ENCODE results near the gene BIRC2.
A peak's percentile ranks its signal among the peaks of the same experiment; 100 is the strongest.
"Not testable (repeated sequence)": the region's sequence is repeated elsewhere in the genome, so short reads cannot be mapped to it uniquely, and the experiment has no call there.

Gene BIRC2

DNA sequence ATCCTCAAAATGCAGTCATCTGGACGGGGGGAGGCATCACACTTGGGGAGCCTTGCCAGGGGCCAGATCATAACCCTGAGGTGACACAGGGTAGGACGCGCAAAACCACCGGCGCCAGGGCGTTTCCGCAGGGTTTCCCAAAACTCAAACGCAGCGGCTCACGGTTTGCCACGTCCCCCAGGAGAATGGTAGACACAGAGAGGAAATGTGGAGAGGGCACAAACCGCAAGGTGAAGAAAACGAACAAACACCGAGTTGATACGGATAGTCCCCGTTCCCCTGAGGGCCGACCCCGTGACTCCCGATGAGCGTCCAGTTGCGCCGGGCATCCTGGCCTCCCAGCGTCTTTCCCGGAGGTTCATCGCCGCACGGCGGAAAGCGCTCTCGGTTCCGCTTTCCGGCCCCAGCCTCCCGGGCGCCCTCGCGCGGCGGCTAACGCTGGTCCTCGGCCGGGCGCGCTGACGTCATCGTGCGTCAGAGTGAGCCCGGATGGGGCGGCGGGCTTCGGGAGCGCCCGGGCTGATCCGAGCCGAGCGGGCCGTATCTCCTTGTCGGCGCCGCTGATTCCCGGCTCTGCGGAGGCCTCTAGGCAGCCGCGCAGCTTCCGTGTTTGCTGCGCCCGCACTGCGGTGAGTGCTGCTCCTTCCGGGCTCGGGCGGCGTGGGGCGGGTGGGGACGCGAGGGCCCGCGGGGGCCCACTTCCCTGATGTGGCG lies at the start of gene BIRC2:
Gene BIRC2 (plus strand): TSS at position 467 of the 714 bp plus-strand sequence. CDS start 2,641 bp downstream, outside the sequence.
- DNase-seq (ENCODE audit: low spot score): peak; percentile 55

DNA sequence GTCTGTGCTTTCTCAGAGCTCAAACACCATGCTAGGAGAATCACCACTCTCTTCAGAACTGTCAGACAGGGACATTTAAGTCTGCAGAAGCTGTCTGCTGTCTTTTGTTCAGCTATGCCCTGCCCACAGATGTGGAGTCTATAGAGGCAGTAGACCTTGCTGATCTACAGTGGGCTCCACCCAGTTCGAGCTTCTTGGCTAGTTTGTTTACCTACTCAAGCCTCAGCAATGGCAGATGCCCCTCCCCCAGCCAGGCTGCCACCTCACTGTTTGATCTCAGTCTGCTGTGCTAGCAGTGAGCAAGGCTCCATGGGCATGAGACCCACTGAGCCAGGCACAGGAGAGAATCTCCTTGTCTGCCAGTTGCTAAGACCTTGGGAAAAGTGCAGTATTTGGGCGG lies 46.2 kb upstream of the BIRC2 start:
- DNase-seq (ENCODE audit: low spot score): not testable (repeated sequence)

- no peak for DNase-seq (ENCODE audit: low spot score)
Observed at GRCh38 chr11:102302241-102302640, 44.8 kb upstream of the BIRC2 start.

DNA sequence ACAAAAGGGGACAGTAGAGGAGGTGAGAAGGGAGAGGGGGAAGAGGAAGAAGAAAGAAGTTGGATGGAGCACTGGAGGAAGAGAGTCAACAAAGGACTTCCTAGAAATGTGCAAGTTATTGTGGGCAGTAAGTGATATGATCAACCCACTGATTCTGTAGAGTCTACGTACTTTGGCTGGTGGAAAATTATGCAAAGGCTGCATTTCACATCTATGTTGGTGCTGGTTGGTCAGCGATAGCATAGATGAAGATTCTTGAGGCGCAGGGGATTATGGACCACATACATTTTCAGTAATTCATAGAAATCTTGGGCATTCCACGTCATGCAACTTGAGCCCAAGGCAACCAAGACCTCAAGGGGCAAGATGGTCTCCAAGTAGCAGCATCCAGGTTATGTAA lies 42.3 kb upstream of the BIRC2 start:
- no peak for DNase-seq (ENCODE audit: low spot score)

- no peak for DNase-seq (ENCODE audit: low spot score)
Observed at GRCh38 chr11:102305352-102306047, 41.5 kb upstream of the BIRC2 start.

DNA sequence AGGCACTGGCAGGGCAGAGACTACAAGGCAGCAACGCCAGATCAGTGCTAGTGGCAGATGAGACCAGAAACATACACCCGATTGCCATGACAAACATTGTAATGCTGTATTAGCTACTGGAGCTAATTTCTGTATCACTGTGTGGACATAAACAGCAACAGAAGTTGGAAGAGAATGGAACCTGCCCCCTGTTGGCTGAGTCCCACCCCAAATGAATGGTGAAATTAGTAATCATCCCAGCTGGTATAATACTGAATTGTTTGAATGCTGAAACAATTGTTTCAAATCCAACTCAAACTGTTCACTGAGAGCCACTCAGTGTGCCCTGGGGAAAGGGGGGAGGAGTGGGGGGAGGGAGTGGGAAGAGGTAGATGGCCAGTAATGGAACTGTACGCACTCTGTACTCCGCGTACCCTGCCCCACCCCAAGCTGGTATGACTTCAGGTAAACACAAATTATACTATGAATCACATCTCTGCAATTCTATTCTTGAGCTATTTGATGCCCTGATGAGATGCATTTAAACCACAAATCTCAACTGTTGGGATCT lies 40.9 kb upstream of the BIRC2 start:
- no peak for DNase-seq (ENCODE audit: low spot score)

GRCh38 chr11:102306817-102307726 lies 39.9 kb upstream of the BIRC2 start:
- no peak for DNase-seq (ENCODE audit: low spot score)

DNA sequence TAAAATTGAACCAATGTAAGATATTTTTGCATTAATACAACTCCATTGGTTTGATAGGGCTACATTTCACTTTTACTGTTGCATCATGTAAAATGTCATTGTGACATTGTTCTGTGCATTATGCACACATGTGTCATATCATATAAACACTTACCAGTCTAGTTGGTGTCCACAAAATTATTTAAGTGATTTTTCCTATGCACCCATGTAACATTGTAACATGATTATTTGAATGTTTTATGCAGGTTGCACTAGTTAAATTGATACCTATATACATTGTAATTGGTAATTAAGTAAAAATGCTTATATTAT lies 39.3 kb upstream of the BIRC2 start:
- DNase-seq (ENCODE audit: low spot score): no peak

DNA sequence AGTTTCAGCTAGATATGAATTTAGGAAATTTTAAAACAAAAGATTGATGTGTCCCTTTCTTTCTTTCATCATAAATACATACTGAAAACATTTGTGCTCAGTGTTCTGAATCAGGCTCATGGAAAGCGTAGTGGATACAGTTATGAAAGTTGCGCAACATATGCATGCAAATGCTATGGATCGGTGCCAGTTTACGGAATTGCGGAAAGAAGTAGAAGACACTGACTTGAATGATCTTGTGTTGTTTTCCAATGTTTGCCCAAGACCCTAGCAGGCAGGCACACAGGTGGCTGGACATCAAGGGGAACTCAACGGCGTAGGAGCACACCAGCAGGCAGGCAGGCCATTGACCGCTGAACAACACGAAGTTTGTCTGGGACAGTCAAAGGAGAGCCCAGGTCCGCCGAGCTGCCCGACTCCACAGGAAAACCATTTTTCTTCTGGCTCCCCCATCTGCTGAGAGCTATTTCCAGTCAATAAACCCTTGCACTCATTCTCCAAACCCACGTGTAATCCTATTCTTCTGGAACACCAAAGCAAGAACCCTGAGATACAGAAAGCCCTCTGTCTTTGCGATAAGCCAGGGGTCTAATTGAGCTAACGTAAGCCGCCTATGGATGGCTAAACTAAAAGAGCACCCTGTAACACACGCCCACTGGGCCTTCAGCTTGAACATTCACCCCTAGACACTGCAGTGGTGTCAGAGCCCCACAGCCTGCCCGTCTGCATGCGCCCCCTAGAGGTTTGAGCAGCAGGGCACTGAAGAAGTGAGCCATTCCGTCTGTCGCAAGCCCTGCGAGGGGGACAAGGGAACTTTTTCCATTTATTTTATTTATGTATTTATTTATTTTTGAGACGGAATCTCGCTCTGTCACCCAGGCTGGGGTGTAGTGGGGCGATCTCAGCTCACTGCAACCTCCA lies 37.1 kb upstream of the BIRC2 start:
- DNase-seq (ENCODE audit: low spot score): no peak

- DNase-seq (ENCODE audit: low spot score): peak; percentile 23
Observed at GRCh38 chr11:102312667-102313066, 34.3 kb upstream of the BIRC2 start.

DNA sequence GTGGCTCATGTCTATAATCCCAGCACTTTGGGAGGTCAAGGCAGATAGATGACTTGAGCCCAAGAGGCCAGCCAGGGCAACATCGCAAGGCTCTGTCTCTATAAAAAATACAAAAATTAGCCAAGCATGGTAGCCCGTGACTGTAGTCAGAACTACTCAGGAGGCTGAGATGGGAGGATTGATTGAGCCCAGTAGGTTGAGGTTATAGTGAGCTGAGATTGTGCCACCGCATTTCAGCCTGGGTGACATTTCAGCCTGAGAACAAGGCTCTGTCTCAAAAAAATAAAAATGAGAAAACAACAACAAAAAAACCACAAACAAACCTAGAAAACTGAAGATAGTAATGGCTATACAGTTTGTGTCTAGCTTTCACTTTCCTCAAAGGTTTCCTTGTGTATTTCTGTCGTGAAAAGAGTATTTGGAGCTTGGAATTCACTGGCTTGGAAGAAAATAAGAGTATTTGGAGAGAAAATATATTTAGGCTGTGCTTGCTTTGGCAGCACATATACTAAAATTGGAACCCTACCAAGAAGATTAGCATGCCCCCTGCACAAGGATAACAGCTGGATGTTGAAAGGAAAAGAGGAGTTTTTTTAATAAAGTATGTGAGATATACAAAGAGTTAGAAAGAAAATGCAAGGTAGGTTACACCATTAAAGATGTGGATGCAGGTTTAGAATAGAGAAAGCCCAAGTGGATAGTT lies 33.6 kb upstream of the BIRC2 start:
- DNase-seq (ENCODE audit: low spot score): no peak

DNA sequence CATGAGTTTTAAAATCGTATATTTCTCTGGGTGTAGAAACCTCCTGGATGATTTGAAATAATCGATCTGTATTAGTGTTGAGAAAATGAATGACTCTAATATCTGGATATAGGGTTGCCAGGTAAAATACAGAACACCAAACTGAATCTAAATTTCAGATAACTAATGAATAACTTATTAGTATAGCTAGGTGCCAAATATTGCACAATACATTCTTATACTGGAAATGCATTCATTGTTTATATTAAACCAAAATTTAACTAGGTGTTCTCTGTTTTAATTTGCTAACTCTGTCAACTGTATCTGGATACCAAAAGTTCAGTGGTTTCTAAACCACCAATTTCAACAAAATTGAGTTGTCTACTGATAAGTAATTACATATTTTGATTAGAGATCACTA lies 32.2 kb upstream of the BIRC2 start:
- no peak for DNase-seq (ENCODE audit: low spot score)

- no peak for DNase-seq (ENCODE audit: low spot score)
Observed at GRCh38 chr11:102316346-102316904, 30.6 kb upstream of the BIRC2 start.

- DNase-seq (ENCODE audit: low spot score): peak; percentile 35
Observed at GRCh38 chr11:102317099-102317767, 29.8 kb upstream of the BIRC2 start, which contains the start of gene BIRC3. Gene BIRC3, plus strand, starts transcription at chr11:102317484. Its CDS starts 7,026 bp downstream, at chr11:102324510.

GRCh38 chr11:102317768-102318103 lies 29.3 kb upstream of the BIRC2 start:
- no peak for DNase-seq (ENCODE audit: low spot score)

- no peak for DNase-seq (ENCODE audit: low spot score)
Observed at GRCh38 chr11:102318469-102318868, 28.5 kb upstream of the BIRC2 start.

GRCh38 chr11:102319544-102319943 lies 27.5 kb upstream of the BIRC2 start:
- DNase-seq (ENCODE audit: low spot score): no peak

GRCh38 chr11:102320188-102320587 lies 26.8 kb upstream of the BIRC2 start:
- DNase-seq (ENCODE audit: low spot score): no peak

GRCh38 chr11:102320679-102321078 lies 26.3 kb upstream of the BIRC2 start:
- peak; percentile 34 for DNase-seq (ENCODE audit: low spot score)

- DNase-seq (ENCODE audit: low spot score): no peak
Observed at GRCh38 chr11:102322560-102322959, 24.5 kb upstream of the BIRC2 start.

Data from COLO829 (cell line).